GM19193 (cell line): ENCODE results near the gene TMEM88.
A peak's percentile ranks its signal among the peaks of the same experiment; 100 is the strongest.

Experiments
- POLR2A ChIP-seq: IDR thresholded peaks from 4 replicates; pipeline ENCODE4 v1.6.1; 2011; ENCODE audit not compliant: insufficient read depth, insufficient read length; ENCODE audit errors: extremely low read depth

Gene TMEM88

GRCh38 chr17:7825206-7825990 is 29.5 kb upstream of the TMEM88 start:
- no peak for TF ChIP-seq POLR2A

GRCh38 chr17:7830616-7831015 is 24.2 kb upstream of the TMEM88 start:
- TF ChIP-seq POLR2A = no peak

- no peak for TF ChIP-seq POLR2A
These were observed 23.6 kb upstream of the TMEM88 start for GRCh38 chr17:7831233-7831632.

- TF ChIP-seq POLR2A = no peak
These were observed 22.4 kb upstream of the TMEM88 start for GRCh38 chr17:7832431-7832830.

GRCh38 chr17:7833011-7833794 is 21.7 kb upstream of the TMEM88 start:
- no peak for TF ChIP-seq POLR2A

GRCh38 chr17:7833795-7834541 is 20.9 kb upstream of the TMEM88 start, which contains the start of gene KDM6B:
Gene KDM6B (plus strand): TSS chr17:7834217. CDS start chr17:7845555, 11,338 bp downstream.
- no peak for TF ChIP-seq POLR2A

- TF ChIP-seq POLR2A = no peak
These were observed 20.3 kb upstream of the TMEM88 start for GRCh38 chr17:7834542-7834956.

GRCh38 chr17:7834957-7835813 is 19.7 kb upstream of the TMEM88 start:
- TF ChIP-seq POLR2A = no peak

- TF ChIP-seq POLR2A = peak; percentile 55
These were observed 18.9 kb upstream of the TMEM88 start for GRCh38 chr17:7835814-7836595.

- TF ChIP-seq POLR2A = no peak
These were observed 18.1 kb upstream of the TMEM88 start for GRCh38 chr17:7836596-7837407.

GRCh38 chr17:7837408-7838088 is 17.3 kb upstream of the TMEM88 start:
- TF ChIP-seq POLR2A = no peak
